Cardiac muscle cell (in vitro differentiated cells and primary cell): ENCODE results near the gene SNRNP40. TPM values are rescaled to one million over a fixed set of nuclear protein-coding genes. Genes with fewer than 3 reads are reported as not detected.

Source experiments
- DNase-seq, 2 donors: peaks; one replicate each; pipeline versions ENCODE4 v3.0.0 to v3.0.0-alpha.2; 2010 to 2017; ENCODE audit warnings: low read depth in 1 of 2, low spot score in 1 of 2
- H3K27ac ChIP-seq: fragments of 200-600 bp; sonication (generic); 2 replicates; pipeline ENCODE4 v1.5.1; 2016
- H3K27me3 ChIP-seq: fragments of 200-600 bp; sonication (generic); 2 replicates; pipeline ENCODE4 v1.6.0; 2016; ENCODE audit warnings: control low read depth
- H3K36me3 ChIP-seq: fragments of 200-600 bp; sonication (generic); 2 replicates; pipeline ENCODE4 v1.5.1; 2016; ENCODE audit warnings: control low read depth
- H3K4me1 ChIP-seq: fragments of 200-600 bp; sonication (generic); 2 replicates; pipeline ENCODE4 v1.8.1; 2017; ENCODE audit warnings: low read depth, mild to moderate bottlenecking, mixed run types
- H3K4me3 ChIP-seq: fragments of 200-600 bp; sonication (generic); 2 replicates; pipeline ENCODE4 v1.5.1; 2016; ENCODE audit warnings: mild to moderate bottlenecking
- H3K9me3 ChIP-seq: fragments of 200-600 bp; sonication (generic); 2 replicates; pipeline ENCODE4 v1.5.1; 2017; ENCODE audit warnings: low read depth, mild to moderate bottlenecking, control low read depth
- CTCF ChIP-seq: IDR thresholded peaks from 2 replicates; pipeline ENCODE4 v1.5.1; 2012; ENCODE audit warnings: low read depth, mild to moderate bottlenecking, low read length
- polyA plus RNA-seq: library from polyadenylated mRNA; unstranded; fragments of >200 nt; fragmentation: Nextera tagmentation; extraction: Ambion mirVana; gene quantifications from 2 replicates; pipeline ENCODE4 v1.2.1, GENCODE V29; 2016
- total RNA-seq: library from RNA; depleted of rRNA; stranded (reverse); fragments of >200 nt; gene quantifications from 2 replicates; pipeline ENCODE4 v1.2.3, GENCODE V29; 2016

SNRNP40 gene
- total and polyA plus RNA-seq, 2 experiments from 2014 or later = 39.5 to 69.5 TPM

DNA sequence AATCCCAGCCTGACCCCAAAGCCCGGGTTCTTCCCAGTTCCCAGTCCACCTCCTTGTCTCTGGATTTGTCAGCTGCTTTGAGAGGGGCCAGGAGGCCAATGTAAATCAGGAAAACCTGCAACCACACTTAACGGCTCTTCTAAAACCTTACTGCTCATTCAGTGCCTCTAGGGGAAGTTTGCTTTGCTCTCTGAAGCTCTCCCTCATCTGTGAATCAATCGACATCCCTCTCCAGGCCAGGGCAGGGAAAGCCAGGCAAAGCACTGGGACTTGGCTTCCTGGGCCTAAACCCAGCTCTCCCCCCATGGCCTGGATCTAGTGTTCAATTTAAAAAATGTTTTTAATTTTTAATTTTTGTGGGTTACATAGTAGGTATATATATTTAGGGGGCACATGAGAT lies 66.2 kb downstream of the SNRNP40 start:
- no peaks in the 10 kb centered on the region for H3K9me3 ChIP-seq
- no peaks in the 10 kb centered on the region for H3K36me3 ChIP-seq
- no peak for TF ChIP-seq CTCF
- H3K27ac ChIP-seq = no peak overlapping the region
- no peak overlapping the region for H3K4me3 ChIP-seq
- H3K4me1 ChIP-seq = no peaks in the 10 kb centered on the region
- no peaks in the 10 kb centered on the region for H3K27me3 ChIP-seq
- DNase-seq = no peak

DNA sequence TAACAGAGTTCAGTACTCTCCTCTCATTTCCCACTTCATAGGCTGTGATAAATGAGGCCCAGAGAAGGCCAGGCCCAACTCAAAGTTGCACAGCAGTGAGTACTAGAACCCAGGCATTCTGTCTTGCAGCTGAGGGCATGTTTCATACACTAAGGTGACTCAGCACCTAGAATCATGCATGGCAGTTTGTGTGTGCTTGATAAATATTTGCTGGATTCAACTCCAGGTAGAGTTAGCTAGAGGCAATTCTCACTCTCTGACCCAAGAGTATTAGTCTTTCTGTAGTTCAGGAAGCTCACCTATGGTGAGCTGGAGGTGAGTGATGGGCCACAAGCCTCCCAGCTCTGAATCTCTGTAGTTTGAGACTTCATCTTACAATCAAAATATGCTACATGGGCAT lies 67.6 kb downstream of the SNRNP40 start:
- no peak for DNase-seq
- Histone ChIP-seq H3K9me3 (no peaks in the 10 kb centered on the region), H3K4me3 (no peak overlapping the region), H3K27me3 (no peaks in the 10 kb centered on the region), H3K27ac (no peak overlapping the region), H3K4me1 (no peaks in the 10 kb centered on the region), H3K36me3 (no peaks in the 10 kb centered on the region)
- no peak for TF ChIP-seq CTCF

DNA sequence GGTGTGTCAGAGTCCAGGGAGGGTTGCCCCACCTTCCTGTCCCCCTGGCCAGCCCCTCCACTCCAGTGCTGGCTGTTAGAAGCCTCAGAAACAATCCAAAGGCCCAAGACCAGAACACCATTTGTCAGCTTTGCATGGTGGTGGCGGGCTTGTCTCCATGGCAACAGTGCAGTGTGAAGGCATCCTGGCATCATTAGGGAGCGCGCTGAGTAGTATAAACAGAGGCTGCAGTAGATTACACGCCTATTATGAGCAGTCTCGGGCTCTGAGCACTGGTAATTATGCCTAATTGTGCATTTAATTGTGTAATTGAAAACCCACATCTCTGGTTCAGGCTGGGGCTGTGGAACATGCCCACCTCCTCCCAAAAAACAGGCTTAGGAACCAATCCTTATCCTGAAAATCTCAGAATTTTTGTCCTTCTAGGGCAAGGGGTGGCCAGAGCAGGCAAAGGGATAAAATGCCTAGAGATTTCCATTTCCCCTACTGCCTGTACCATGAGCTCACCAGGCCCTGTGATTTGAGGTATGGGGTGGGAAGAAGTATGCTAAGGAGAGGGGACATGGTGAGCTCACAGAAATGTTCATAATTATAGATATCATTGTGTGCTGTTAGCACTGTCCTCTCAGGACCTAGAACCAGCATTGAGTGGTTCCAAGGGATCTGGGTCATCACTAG lies 68.6 kb downstream of the SNRNP40 start:
- no peak for TF ChIP-seq CTCF
- Histone ChIP-seq H3K27ac (no peak overlapping the region), H3K36me3 (no peaks in the 10 kb centered on the region), H3K4me3 (no peak overlapping the region), H3K9me3 (no peaks in the 10 kb centered on the region), H3K27me3 (no peaks in the 10 kb centered on the region), H3K4me1 (no peaks in the 10 kb centered on the region)
- no peak for DNase-seq

GRCh38 chr1:31224068-31224467 lies 72.5 kb downstream of the SNRNP40 start:
- Histone ChIP-seq H3K27me3 (no peaks in the 10 kb centered on the region), H3K9me3 (no peaks in the 10 kb centered on the region), H3K4me3 (no peak overlapping the region), H3K27ac (no peak overlapping the region), H3K4me1 (no peaks in the 10 kb centered on the region), H3K36me3 (no peaks in the 10 kb centered on the region)
- no peak for DNase-seq
- no peak for TF ChIP-seq CTCF

DNA sequence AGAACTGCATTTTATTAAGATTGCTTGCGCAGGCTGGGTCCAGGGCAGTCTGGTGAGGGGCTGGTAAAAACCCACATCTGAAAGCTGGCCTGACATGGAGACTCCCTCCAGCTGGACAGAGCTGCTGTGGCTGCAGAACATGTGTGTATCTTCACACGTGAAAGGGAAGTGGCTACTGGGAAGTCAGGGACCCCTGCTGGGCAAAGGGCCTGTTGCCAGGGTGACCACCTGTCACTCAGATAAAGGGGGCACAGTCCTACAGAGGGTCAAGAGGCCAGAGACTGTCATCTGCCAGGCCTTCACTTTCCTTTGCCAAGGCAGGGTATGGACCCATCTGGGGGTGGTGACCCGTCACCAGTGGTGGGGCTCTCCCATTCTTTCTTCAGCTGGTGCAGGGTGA lies 74.4 kb downstream of the SNRNP40 start:
- Histone ChIP-seq H3K27ac (no peak overlapping the region), H3K27me3 (no peaks in the 10 kb centered on the region), H3K36me3 (no peaks in the 10 kb centered on the region), H3K4me1 (no peaks in the 10 kb centered on the region), H3K4me3 (no peak overlapping the region), H3K9me3 (no peaks in the 10 kb centered on the region)
- no peak for TF ChIP-seq CTCF
- DNase-seq = no peak

- no peak for TF ChIP-seq CTCF
- H3K9me3 ChIP-seq = no peaks in the 10 kb centered on the region
- no peaks in the 10 kb centered on the region for H3K4me1 ChIP-seq
- H3K4me3 ChIP-seq = no peak overlapping the region
- H3K27me3 ChIP-seq = no peaks in the 10 kb centered on the region
- H3K27ac ChIP-seq = no peak overlapping the region
- H3K36me3 ChIP-seq = no peaks in the 10 kb centered on the region
- no peak for DNase-seq
Measured at GRCh38 chr1:31221072-31221471, 75.5 kb downstream of the SNRNP40 start.
